Mesenteric fat pad (tissue), 1 donor: ENCODE results near the gene KDSR. TPM values are rescaled to one million over a fixed set of nuclear protein-coding genes. Genes with fewer than 3 reads are reported as not detected.

ENCODE experiments used
- DNase-seq: peaks from one replicate; pipeline ENCODE4 v3.0.0-alpha.2; 2020; ENCODE audit warnings: low spot score
- total RNA-seq: library from RNA; stranded (reverse); fragmentation: NEBNext Ultra II Directional; extraction: Animal tissue kit (Norgen Biotek cat#: 25700); gene quantifications from one replicate; pipeline ENCODE4 v1.2.1, GENCODE V29; 2021
- donor health status: DM: yes; HTN: yes; CAD: no.

KDSR gene
- total RNA-seq, 1 donor from 2014 or later: 55.6 TPM

- DNase-seq: no peak
These were observed 81.9 kb downstream of the KDSR start for GRCh38 chr18:63284827-63285733.

GRCh38 chr18:63284173-63284799 is 82.7 kb downstream of the KDSR start:
- DNase-seq: no peak

GRCh38 chr18:63283305-63284094 is 83.5 kb downstream of the KDSR start:
- DNase-seq: no peak

GRCh38 chr18:63282793-63283192 is 84.2 kb downstream of the KDSR start:
- no peak for DNase-seq

Other genes with a start within 250 kb of the KDSR start
- 58.7 TPM for gene BCL2, start 47.4 kb downstream of the KDSR start, total RNA-seq
- gene VPS4B, start 55.3 kb upstream of the KDSR start, total RNA-seq: 47.9 TPM
- gene SERPINB5, start 109.8 kb upstream of the KDSR start, total RNA-seq: not detected
- gene SERPINB12, start 175.2 kb upstream of the KDSR start, total RNA-seq: not detected
- not detected for gene SERPINB13, start 220.1 kb upstream of the KDSR start, total RNA-seq